Ovary (tissue), 10 donors: ENCODE measurements around the gene ADO. TPM values are rescaled to one million over a fixed set of nuclear protein-coding genes. Genes with fewer than 3 reads are reported as not detected.

Experiments
- DNase-seq, 5 donors: peaks; one replicate each; pipeline ENCODE4 v3.0.0-alpha.2; 2019 to 2020
- H3K27ac ChIP-seq, 2 donors: fragments of 200-600 bp; one replicate each; pipeline versions ENCODE4 v1.5.1 to v1.8.0; 2019 to 2022
- H3K27me3 ChIP-seq: fragments of 200-600 bp; one replicate; pipeline ENCODE4 v1.8.0; 2022
- H3K36me3 ChIP-seq: fragments of 200-600 bp; sonication (generic); one replicate; pipeline ENCODE4 v1.5.1; 2019
- H3K4me1 ChIP-seq: one replicate; pipeline ENCODE4 v1.8.1; 2013; ENCODE audit warnings: mild to moderate bottlenecking, moderate library complexity; ENCODE audit not compliant: insufficient read depth
- H3K4me3 ChIP-seq: fragments of 200-600 bp; sonication (generic); one replicate; pipeline ENCODE4 v1.5.1; 2017
- H3K9me3 ChIP-seq, 2 donors: fragments of 200-600 bp in 1 of 2; sonication (generic) in 1 of 2; one replicate each; pipeline versions ENCODE4 v1.5.1 to v1.8.1; 2013 to 2019; ENCODE audit warnings: mild to moderate bottlenecking in 1 of 2, moderate library complexity in 1 of 2
- CTCF ChIP-seq, 3 donors: fragments of 450-650 bp in 2 of 3; fragments of 200-600 bp in 1 of 3; IDR thresholded peaks; one replicate each; pipeline versions ENCODE4 v1.5.1 to v1.8.0; 2016 to 2022; ENCODE audit warnings: antibody characterized with exemption in 3 of 3, mild to moderate bottlenecking in 1 of 3
- EP300 ChIP-seq: sonication (generic); formaldehyde crosslinking; IDR thresholded peaks from one replicate; pipeline ENCODE4 v1.6.1; 2017; ENCODE audit warnings: antibody characterized with exemption
- POLR2A ChIP-seq: fragments of 450-650 bp; IDR thresholded peaks from one replicate; pipeline ENCODE4 v1.6.1; 2017; ENCODE audit warnings: antibody characterized with exemption, mild to moderate bottlenecking, moderate library complexity
- WGBS, 3 donors: extraction: QIAGEN DNeasy Blood & Tissue Kit in 1 of 3; methylation state at CpG; one replicate each; pipeline versions ENCODE4 v1.1.5 to v1.1.7; 2013 to 2017; 5-methylcytosine and 5-hydroxymethylcytosine counted together
- intact Hi-C, 4 donors: fragments of 100-400 bp; cut with DNase I; formaldehyde crosslinking; loops; one replicate each; pipeline versions ENCODE4 v1.11.0 to v1.15.1; 2022 to 2023
- long read RNA-seq, 3 donors: library from polyadenylated mRNA in 2 of 3; unstranded in 2 of 3; transcript quantifications; one replicate each; pipeline ENCODE4 v2.0.0 and lab custom pipeline, GENCODE V29; 2021 to 2026
- polyA plus RNA-seq, 2 donors: library from polyadenylated mRNA; stranded (reverse); fragments of 200-250 nt in 1 of 2; fragments of 350-450 nt in 1 of 2; fragmentation: Illumina TruSeq in 1 of 2; extraction: RNeasy Lipid Tissue Mini Kit (QIAGEN cat#74804) in 1 of 2; gene quantifications; one replicate each; pipeline ENCODE4 v1.2.3, GENCODE V29; 2013 to 2014
- total RNA-seq, 7 donors: library from RNA; depleted of rRNA in 2 of 7; stranded (reverse); fragments of >200 nt in 2 of 7; fragmentation: NEBNext Ultra II Directional in 3 of 7; extraction: Animal tissue kit (Norgen Biotek cat#: 25700) in 3 of 7; gene quantifications; one replicate each; pipeline versions ENCODE4 v1.1.0 to v1.2.4, GENCODE V29; 2016 to 2023
- donor health status: DM: no; HTN: no; CAD: no; lungs with moderate emphysema.
- donor health status: DM: no; HTN: no; CAD: no.
- donor health status: Bipolar disorder and iron deficiency.
- donor health status: DM: yes; HTN: yes; CAD: no.
- donor health status: DM: no; HTN: no; CAD: no.
- donor health status: DM: yes; HTN: yes; CAD: no.

Gene ADO
- total RNA-seq: 10 to 100 TPM; 15.5 to 31.1 (median 24.4) TPM
- polyA plus RNA-seq: 10 to 100 TPM in 1 of 2 donors, 1 to 10 TPM in 1; 9.7 to 22.2 TPM
- long read RNA-seq, donor 1, partial matches to known transcripts: 0 of 2 reads
- long read RNA-seq, donor 1, other reads (novel, unspliced or antisense): 0 of 2 reads
- long read RNA-seq, donor 2, transcript ADO-201 (1 exons, 3,627 nt): major isoform, 28 of 28 reads
- long read RNA-seq, donor 2, partial matches to known transcripts: 0 of 28 reads
- long read RNA-seq, donor 2, other reads (novel, unspliced or antisense): 0 of 28 reads
- long read RNA-seq, donor 3, transcript ADO-201 (1 exons, 3,627 nt): major isoform, 20 of 20 reads
- long read RNA-seq, donor 3, partial matches to known transcripts: 0 of 20 reads
- long read RNA-seq, donor 3, other reads (novel, unspliced or antisense): 0 of 20 reads

GRCh38 chr10:62804356-62805230 lies at the start of gene ADO:
Gene ADO, plus strand, starts transcription at chr10:62804720. Its CDS starts 340 bp downstream, at chr10:62805060.
- Histone ChIP-seq H3K4me1 (peaks cover 15% of the 10 kb centered on the region), H3K36me3 (no peaks in the 10 kb centered on the region), H3K27ac (peak within 1 kb of the TSS; percentile 80 to 94), H3K27me3 (no peaks in the 10 kb centered on the region), H3K9me3 (no peaks in the 10 kb centered on the region), H3K4me3 (peak within 1 kb of the TSS; percentile 76)
- WGBS, 3 donors: 1% methylated on average over 31 to 87 of the region's 87 CpGs
- intact Hi-C loops: no loop called here
- peak; percentile 85 to 91 (median 88) for DNase-seq
- TF ChIP-seq CTCF (IDR thresholded peaks at IDR 0.05): peak in 1 of 3 donors; percentile 11
- peak; percentile 50 for TF ChIP-seq POLR2A
- TF ChIP-seq EP300: no peak

GRCh38 chr10:62754963-62755362 lies 49.6 kb upstream of the ADO start:
- 86 to 98% (median 88%) methylated on average over 1 of the region's 1 CpG for WGBS, 3 donors
- H3K9me3 ChIP-seq: no peaks in the 10 kb centered on the region
- H3K27ac ChIP-seq: no peak overlapping the region
- TF ChIP-seq POLR2A (no peak), EP300 (no peak), CTCF (IDR thresholded peaks at IDR 0.05) (no peak)
- DNase-seq: no peak
- intact Hi-C loops: no loop called here
- no peaks in the 10 kb centered on the region for H3K27me3 ChIP-seq
- H3K4me3 ChIP-seq: no peak overlapping the region
- H3K36me3 ChIP-seq: no peaks in the 10 kb centered on the region
- no peaks in the 10 kb centered on the region for H3K4me1 ChIP-seq

GRCh38 chr10:62755662-62756653 lies 48.6 kb upstream of the ADO start:
- TF ChIP-seq CTCF (IDR thresholded peaks at IDR 0.05): no peak
- no peak for TF ChIP-seq EP300
- Histone ChIP-seq H3K4me1 (no peaks in the 10 kb centered on the region), H3K27ac (no peak overlapping the region), H3K36me3 (no peaks in the 10 kb centered on the region), H3K9me3 (no peaks in the 10 kb centered on the region), H3K27me3 (no peaks in the 10 kb centered on the region), H3K4me3 (no peak overlapping the region)
- no peak for DNase-seq
- intact Hi-C loops: no loop called here
- 78 to 81% (median 79%) methylated on average over 8 of the region's 8 CpGs for WGBS, 3 donors
